Loucy (cell line): Measurements from ENCODE around the gene ARL10.

Experiments used
- EZH2phosphoT487 ChIP-seq: fragments of 200-600 bp; IDR thresholded peaks from 2 replicates; pipeline ENCODE4 v1.6.1; 2018; ENCODE audit warnings: antibody characterized with exemption, mild to moderate bottlenecking, moderate library complexity, borderline replicate concordance
- TF ChIP-seq, protein P1 (sequence below): fragments of 200-600 bp; sonication (generic); conservative IDR thresholded peaks from 2 replicates; pipeline ENCODE4 v1.5.1; 2014; ENCODE audit warnings: mild to moderate bottlenecking, antibody characterized with exemption, low read length

DNA sequence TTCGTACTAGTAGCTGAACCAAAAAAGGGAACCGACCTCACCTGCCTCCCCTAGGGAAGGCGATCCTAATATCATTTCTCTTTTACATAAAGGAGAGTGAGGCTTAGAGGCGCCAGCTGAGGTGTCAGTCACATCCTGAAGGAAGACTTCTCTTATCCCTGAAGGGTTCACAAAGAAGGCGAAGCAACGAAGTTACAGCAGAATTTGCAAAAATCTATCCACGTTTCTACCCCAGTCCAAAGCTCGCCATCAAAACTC lies 3.1 kb upstream of the ARL10 start:
- TF ChIP-seq, protein P1, sequence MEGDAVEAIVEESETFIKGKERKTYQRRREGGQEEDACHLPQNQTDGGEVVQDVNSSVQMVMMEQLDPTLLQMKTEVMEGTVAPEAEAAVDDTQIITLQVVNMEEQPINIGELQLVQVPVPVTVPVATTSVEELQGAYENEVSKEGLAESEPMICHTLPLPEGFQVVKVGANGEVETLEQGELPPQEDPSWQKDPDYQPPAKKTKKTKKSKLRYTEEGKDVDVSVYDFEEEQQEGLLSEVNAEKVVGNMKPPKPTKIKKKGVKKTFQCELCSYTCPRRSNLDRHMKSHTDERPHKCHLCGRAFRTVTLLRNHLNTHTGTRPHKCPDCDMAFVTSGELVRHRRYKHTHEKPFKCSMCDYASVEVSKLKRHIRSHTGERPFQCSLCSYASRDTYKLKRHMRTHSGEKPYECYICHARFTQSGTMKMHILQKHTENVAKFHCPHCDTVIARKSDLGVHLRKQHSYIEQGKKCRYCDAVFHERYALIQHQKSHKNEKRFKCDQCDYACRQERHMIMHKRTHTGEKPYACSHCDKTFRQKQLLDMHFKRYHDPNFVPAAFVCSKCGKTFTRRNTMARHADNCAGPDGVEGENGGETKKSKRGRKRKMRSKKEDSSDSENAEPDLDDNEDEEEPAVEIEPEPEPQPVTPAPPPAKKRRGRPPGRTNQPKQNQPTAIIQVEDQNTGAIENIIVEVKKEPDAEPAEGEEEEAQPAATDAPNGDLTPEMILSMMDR: no peak
- TF ChIP-seq EZH2phosphoT487: no peak
